Adipocyte (in vitro differentiated cells): ENCODE measurements around the gene ANKH.
A peak's percentile ranks its signal among the peaks of the same experiment; 100 is the strongest.

ENCODE experiments used
- DNase-seq: peaks from one replicate; pipeline ENCODE4 v3.0.0-alpha.2; 2015; ENCODE audit warnings: low read depth
- H3K27me3 ChIP-seq: replicated peaks from 2 replicates; pipeline ENCODE4 v1.7.0; 2013; ENCODE audit warnings: mild to moderate bottlenecking, low read length, moderate library complexity; ENCODE audit not compliant: control insufficient read depth, insufficient read depth
- H3K36me3 ChIP-seq: 2 replicates; pipeline ENCODE4 v1.7.0; 2013; ENCODE audit warnings: low read length, mild to moderate bottlenecking, moderate library complexity; ENCODE audit not compliant: control insufficient read depth, insufficient read depth, severe bottlenecking
- H3K4me1 ChIP-seq: 2 replicates; pipeline ENCODE4 v1.7.0; 2013; ENCODE audit warnings: mild to moderate bottlenecking, low read length, moderate library complexity; ENCODE audit not compliant: control insufficient read depth, insufficient read depth
- H3K4me3 ChIP-seq: 2 replicates; pipeline ENCODE4 v1.7.0; 2013; ENCODE audit warnings: mild to moderate bottlenecking, low read length, moderate library complexity
- H3K9ac ChIP-seq: 2 replicates; pipeline ENCODE4 v1.7.0; 2013; ENCODE audit warnings: mild to moderate bottlenecking, low read length, moderate library complexity
- H3K9me3 ChIP-seq: 2 replicates; pipeline ENCODE4 v1.7.0; 2013; ENCODE audit warnings: mild to moderate bottlenecking, low read length, moderate library complexity; ENCODE audit not compliant: control insufficient read depth

Gene ANKH

DNA sequence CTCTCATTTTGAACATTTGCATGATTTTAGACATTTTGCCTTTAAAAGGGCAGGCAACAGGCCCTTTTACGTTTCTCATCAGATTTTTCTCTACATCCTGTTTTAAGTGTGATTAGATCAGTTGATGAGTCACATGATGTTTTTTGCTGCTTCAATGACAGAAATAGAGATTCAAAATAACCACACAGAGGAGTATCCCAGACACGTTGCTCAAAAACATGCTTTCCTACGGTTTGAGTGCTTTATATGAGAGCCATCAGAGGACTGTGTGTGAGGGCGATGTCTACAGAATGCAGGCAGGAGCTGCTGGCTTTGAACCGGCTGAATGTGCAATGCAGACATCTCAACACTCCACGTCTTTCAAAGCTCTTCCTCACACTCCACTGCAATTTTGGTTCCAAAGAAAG is 165.0 kb downstream of the ANKH start:
- H3K27me3 ChIP-seq: no peaks in the 10 kb centered on the region
- peaks cover 10% of the 10 kb centered on the region for H3K4me1 ChIP-seq
- peaks cover 50% of the 10 kb centered on the region for H3K36me3 ChIP-seq
- peak; percentile 44 for DNase-seq
- H3K4me3 ChIP-seq: no peak overlapping the region
- peak overlapping the region; percentile 21 for H3K9ac ChIP-seq
- H3K9me3 ChIP-seq: no peaks in the 10 kb centered on the region

- H3K4me1 ChIP-seq: peaks cover 18% of the 10 kb centered on the region
- peaks cover 39% of the 10 kb centered on the region for H3K36me3 ChIP-seq
- no peaks in the 10 kb centered on the region for H3K9me3 ChIP-seq
- H3K4me3 ChIP-seq: no peak overlapping the region
- H3K9ac ChIP-seq: no peak overlapping the region
- no peaks in the 10 kb centered on the region for H3K27me3 ChIP-seq
- no peak for DNase-seq
These were observed 166.0 kb downstream of the ANKH start for GRCh38 chr5:14705556-14705955.

DNA sequence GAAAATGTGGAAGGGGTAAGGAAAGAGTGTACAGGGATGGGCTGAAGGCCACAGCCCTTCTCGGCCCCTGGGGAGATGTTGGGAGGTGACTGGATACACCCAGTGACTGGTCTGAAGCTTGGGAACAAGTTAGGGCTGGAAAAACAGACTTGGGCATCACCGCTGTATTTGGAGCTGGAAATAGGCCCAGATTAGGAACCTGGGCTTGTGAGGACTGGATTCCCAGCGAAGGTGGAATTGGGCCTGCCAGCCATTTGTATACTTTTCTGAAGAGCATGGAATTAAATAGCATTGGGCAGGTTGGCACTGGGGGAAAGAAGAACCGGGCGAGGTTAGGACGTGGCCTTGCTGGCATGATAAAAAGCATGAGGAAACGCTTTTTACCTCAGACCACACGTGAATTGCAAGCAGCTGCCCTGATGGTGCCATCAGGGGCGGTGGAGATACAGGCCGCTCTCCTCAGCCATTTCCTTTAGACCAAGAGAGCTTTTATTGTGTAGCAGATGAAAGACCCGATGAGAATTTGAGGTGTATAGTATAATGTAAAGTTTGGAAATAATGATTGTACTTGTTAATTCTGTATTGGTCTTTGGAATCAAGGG is 169.2 kb downstream of the ANKH start:
- Histone ChIP-seq H3K9ac (no peak overlapping the region), H3K4me1 (peaks cover 31% of the 10 kb centered on the region), H3K4me3 (no peak overlapping the region), H3K9me3 (no peaks in the 10 kb centered on the region), H3K27me3 (no peaks in the 10 kb centered on the region), H3K36me3 (peaks cover 31% of the 10 kb centered on the region)
- DNase-seq: no peak

- Histone ChIP-seq H3K4me1 (peaks cover 27% of the 10 kb centered on the region), H3K4me3 (no peak overlapping the region), H3K27me3 (no peaks in the 10 kb centered on the region), H3K9ac (no peak overlapping the region), H3K9me3 (no peaks in the 10 kb centered on the region), H3K36me3 (peaks cover 35% of the 10 kb centered on the region)
- DNase-seq: no peak
These were observed 170.0 kb downstream of the ANKH start for GRCh38 chr5:14701556-14701955.

- H3K27me3 ChIP-seq: no peaks in the 10 kb centered on the region
- no peak for DNase-seq
- H3K36me3 ChIP-seq: peaks cover 43% of the 10 kb centered on the region
- no peak overlapping the region for H3K4me3 ChIP-seq
- no peaks in the 10 kb centered on the region for H3K9me3 ChIP-seq
- no peak overlapping the region for H3K9ac ChIP-seq
- peaks cover 23% of the 10 kb centered on the region for H3K4me1 ChIP-seq
These were observed 170.8 kb downstream of the ANKH start for GRCh38 chr5:14700478-14701436.

- Histone ChIP-seq H3K4me1 (peaks cover 23% of the 10 kb centered on the region), H3K36me3 (peaks cover 44% of the 10 kb centered on the region)
These were observed 171.7 kb downstream of the ANKH start for GRCh38 chr5:14699807-14700400.

GRCh38 chr5:14699159-14699558 is 172.4 kb downstream of the ANKH start:
- DNase-seq: no peak
- H3K36me3 ChIP-seq: peaks cover 48% of the 10 kb centered on the region
- H3K9me3 ChIP-seq: no peaks in the 10 kb centered on the region
- H3K9ac ChIP-seq: no peak overlapping the region
- peaks cover 23% of the 10 kb centered on the region for H3K4me1 ChIP-seq
- H3K27me3 ChIP-seq: no peaks in the 10 kb centered on the region
- no peak overlapping the region for H3K4me3 ChIP-seq

More at GRCh38 chr5:14699807-14700400, 171.7 kb downstream of the ANKH start:
- H3K9ac ChIP-seq: no peak overlapping the region
- no peak for DNase-seq
- H3K9me3 ChIP-seq: no peaks in the 10 kb centered on the region
- no peak overlapping the region for H3K4me3 ChIP-seq
- H3K27me3 ChIP-seq: no peaks in the 10 kb centered on the region

DNA sequence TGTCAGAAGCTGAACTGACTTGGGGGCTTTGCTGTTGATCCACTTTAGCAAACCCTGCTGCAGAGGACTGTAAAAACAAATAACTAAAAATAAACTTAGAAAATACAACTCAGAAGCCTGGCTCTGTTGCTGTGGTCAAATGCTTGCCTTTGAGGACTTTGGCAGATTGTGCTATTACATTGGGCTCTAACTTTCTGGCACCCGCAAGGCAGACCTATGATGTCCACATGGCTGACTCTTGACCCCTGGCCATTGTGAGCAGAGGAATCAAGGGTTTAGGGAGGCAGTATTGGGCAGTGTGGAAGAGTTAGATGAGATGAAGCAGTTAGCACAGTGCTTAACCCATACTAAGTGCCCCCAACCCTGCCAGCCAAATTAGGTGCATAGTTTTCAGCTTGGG is 173.1 kb downstream of the ANKH start:
- DNase-seq: no peak
- no peak overlapping the region for H3K9ac ChIP-seq
- H3K27me3 ChIP-seq: no peaks in the 10 kb centered on the region
- peaks cover 23% of the 10 kb centered on the region for H3K4me1 ChIP-seq
- H3K36me3 ChIP-seq: peaks cover 54% of the 10 kb centered on the region
- no peaks in the 10 kb centered on the region for H3K9me3 ChIP-seq
- H3K4me3 ChIP-seq: no peak overlapping the region

DNA sequence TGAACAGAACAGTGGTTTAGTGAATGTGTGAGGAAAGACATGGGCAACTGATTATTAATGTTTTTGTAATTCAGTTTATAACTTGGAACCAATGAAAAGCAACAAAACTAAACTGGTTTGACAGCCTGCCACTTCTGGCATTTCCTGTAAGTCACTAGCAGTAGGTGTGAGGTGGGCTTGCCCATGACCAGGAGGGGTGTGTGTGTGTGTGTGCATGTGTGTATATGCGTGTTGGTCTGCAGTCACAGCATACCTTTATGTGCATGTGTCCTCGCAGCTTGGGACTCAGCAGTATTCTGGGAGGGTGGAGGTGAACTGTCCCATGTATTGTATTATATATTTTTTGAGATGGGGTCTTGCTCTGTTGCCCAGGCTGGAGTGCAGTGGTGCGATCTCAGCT is 174.7 kb downstream of the ANKH start:
- Histone ChIP-seq H3K9ac (no peak overlapping the region), H3K4me1 (peaks cover 23% of the 10 kb centered on the region), H3K27me3 (no peaks in the 10 kb centered on the region), H3K9me3 (no peaks in the 10 kb centered on the region), H3K4me3 (no peak overlapping the region), H3K36me3 (peaks cover 67% of the 10 kb centered on the region)
- no peak for DNase-seq

DNA sequence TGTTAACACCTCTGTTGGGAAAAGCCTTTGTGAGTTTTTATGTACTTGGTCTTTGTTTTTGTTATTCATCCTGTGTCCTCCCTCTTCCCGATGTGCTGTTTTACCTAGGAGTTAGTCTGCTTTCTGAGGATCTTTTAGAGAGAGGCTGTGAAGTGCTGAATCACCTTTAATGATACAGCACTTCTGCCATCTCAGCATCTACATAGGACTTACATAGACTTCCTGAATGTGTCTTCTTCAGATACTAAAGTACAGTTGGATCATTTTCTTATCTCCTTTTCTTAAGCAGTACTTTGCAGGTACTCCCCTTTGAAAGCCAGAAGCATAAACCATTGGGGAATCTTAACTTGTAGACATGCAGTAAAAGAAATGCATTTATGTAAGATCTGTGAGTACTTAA is 175.5 kb downstream of the ANKH start:
- Histone ChIP-seq H3K36me3 (peaks cover 75% of the 10 kb centered on the region), H3K9me3 (no peaks in the 10 kb centered on the region), H3K27me3 (no peaks in the 10 kb centered on the region), H3K4me3 (no peak overlapping the region), H3K9ac (no peak overlapping the region), H3K4me1 (peaks cover 20% of the 10 kb centered on the region)
- no peak for DNase-seq

DNA sequence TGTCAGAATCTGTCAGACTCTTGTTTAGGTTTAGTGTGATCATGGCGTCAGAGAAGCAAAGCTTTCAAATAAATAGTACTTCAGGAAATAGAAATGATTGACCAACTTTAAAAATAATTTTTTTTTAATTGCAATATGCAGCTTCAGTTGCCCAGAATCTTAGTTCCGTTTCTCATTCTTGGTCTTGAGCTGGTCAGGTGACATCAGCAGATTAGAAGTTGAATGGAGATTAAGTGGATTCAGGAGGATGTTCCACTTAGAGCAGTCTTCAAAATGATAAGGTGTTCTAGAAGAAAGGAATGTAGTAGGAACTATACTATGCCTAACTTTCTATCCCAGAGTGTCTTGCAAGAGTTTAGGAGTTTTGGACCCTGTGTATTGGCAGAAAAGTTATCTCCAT is 176.4 kb downstream of the ANKH start:
- H3K4me3 ChIP-seq: no peak overlapping the region
- peaks cover 15% of the 10 kb centered on the region for H3K4me1 ChIP-seq
- no peaks in the 10 kb centered on the region for H3K27me3 ChIP-seq
- peaks cover 84% of the 10 kb centered on the region for H3K36me3 ChIP-seq
- DNase-seq: no peak
- no peak overlapping the region for H3K9ac ChIP-seq
- H3K9me3 ChIP-seq: peaks cover 7% of the 10 kb centered on the region
